Choroid plexus epithelial cell (primary cell): Measurements from ENCODE around the gene GPC1.
A peak's percentile ranks its signal among the peaks of the same experiment; 100 is the strongest.

Experiments
- DNase-seq: peaks from one replicate; pipeline ENCODE4 v3.0.0-alpha.2; 2010; ENCODE audit warnings: low read depth
- H3K4me3 ChIP-seq: 2 replicates; pipeline ENCODE4 v1.5.1; 2011; ENCODE audit warnings: low read depth, mild to moderate bottlenecking, control low read depth, low read length, moderate library complexity
- TF ChIP-seq, protein P1 (sequence below): conservative IDR thresholded peaks from 2 replicates; pipeline ENCODE4 v1.5.1; 2011; ENCODE audit warnings: low read depth, mild to moderate bottlenecking, control low read depth, inconsistent platforms, low read length, moderate library complexity

The GPC1 gene

DNA sequence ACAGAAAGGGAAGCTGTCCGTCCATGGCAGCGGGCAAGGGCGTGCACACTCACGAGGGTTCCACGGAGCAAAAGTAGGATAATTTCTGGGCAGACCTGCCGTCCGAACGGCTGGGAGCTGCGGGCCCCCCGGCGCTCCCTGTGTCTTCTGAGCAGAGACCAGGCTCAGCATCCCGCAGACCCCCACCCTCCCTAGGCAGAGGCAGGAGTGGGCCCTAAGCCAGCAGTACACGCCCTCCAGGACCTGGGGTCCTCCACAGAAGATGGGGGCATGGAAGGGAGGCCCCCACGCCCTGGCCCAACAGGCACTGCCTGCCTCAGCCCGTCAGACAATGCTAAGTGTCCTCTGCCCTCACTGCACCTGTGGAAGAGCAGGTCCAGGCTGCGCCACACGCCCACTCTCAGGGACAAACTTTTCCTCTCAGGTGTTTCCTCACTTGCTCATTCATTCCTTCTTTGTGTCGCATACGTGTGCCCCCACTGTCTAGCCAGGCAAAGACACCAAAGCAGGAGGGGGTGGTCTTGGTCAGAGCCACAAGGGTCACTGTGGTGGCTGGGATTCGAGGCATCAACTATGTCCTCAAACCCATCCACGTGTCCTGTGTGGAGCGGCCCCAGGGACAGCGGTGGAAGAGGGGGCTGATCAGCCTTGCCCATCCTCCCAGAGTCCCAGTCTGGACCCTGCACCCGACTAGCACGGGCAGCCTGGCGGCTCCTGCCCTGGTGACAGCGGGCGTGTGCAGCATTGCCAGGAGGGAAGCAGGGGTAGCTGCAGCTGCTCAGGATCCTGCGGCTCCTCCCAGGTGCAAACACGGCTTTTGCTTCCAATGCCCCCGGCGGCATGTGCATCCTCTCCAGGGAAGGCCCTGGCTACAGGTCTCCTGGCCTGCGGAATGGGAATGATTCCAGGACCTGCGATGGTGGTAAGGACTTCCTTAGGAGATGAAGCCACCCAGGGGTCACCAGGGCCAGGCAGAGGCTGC is 2.4 kb upstream of the GPC1 start:
- TF ChIP-seq, protein P1, sequence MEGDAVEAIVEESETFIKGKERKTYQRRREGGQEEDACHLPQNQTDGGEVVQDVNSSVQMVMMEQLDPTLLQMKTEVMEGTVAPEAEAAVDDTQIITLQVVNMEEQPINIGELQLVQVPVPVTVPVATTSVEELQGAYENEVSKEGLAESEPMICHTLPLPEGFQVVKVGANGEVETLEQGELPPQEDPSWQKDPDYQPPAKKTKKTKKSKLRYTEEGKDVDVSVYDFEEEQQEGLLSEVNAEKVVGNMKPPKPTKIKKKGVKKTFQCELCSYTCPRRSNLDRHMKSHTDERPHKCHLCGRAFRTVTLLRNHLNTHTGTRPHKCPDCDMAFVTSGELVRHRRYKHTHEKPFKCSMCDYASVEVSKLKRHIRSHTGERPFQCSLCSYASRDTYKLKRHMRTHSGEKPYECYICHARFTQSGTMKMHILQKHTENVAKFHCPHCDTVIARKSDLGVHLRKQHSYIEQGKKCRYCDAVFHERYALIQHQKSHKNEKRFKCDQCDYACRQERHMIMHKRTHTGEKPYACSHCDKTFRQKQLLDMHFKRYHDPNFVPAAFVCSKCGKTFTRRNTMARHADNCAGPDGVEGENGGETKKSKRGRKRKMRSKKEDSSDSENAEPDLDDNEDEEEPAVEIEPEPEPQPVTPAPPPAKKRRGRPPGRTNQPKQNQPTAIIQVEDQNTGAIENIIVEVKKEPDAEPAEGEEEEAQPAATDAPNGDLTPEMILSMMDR = no peak
- no peak for DNase-seq

DNA sequence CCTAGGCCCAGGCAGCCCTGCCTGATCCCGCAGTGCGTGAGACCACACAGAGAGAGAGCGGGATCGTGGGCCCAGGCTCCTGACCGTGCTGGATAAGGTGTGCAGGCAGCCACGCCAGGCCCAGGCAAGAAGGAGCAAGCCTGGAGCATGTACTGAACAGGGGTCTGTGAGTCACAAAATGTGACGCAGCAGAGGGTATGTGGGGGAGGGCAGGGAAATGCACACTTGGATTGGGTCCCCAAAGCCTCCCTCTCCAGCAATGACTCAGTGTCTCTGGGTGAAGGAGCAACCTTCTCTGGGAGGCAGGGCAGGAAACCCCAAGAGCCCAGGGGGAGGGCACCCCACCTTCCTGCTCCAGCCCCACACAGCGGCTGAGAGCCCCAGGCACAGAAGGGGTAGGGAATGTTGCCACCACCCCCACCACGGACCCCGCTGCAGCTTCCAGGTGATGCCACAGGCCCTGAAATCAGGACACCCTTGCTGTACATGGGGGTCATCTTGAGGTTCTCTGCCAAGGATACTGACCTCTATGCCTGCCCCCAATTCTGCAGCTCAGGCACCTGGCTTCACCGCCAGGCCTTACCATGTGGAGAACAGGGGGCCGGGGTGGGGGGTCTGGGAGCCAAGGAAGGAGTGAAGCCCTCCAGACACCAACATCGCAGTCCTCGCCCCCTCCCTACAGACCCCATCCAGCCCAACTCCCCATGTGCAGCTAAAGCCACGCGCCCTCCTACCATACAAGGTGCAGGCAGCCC is 1.3 kb upstream of the GPC1 start:
- peak overlapping the region; percentile 57 for H3K4me3 ChIP-seq
- peak; percentile 87 for DNase-seq
- TF ChIP-seq, protein P1 = no peak

More for the DNA sequence above, 2.4 kb upstream of the GPC1 start:
- H3K4me3 ChIP-seq = no peak overlapping the region

DNA sequence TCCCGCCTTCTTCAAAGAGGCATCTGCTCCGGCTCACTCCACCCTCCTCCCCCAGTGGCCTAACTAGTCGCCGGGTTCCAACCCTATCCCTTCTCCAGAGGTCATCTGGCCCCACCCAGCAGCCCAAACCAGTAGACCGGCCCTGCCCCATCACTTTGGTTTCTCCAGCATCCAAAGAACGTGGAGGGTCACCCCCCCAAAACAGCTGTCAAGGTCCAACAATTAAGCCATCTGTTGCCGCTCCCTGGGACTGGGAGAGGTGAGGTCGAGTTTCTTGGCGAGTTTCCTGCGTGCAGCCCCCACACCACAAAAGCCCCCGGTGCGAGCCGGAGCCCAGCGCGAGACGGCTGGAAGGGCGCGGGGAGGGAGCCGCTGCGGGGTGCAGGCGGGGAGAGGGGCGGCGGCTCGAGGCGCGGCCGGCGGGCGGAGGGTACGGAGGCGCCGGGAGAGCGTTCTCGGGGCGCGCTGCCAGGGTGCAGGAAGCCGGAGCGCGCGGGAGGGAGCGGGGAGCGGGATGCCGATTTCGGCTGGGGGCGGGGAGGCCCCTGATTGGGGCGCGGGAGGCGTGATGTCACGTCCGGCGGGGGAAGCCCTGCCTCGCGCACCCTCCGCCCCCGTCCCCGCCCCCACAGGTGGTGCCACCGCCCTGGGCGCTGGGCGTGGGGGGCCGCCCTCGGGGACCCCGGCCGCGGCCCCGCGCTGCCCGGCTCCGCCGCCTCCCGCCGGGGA is 571 bp upstream of the GPC1 start:
- peak; percentile 89 for DNase-seq
- TF ChIP-seq, protein P1 = no peak
- H3K4me3 ChIP-seq = peak overlapping the region; percentile 57

DNA sequence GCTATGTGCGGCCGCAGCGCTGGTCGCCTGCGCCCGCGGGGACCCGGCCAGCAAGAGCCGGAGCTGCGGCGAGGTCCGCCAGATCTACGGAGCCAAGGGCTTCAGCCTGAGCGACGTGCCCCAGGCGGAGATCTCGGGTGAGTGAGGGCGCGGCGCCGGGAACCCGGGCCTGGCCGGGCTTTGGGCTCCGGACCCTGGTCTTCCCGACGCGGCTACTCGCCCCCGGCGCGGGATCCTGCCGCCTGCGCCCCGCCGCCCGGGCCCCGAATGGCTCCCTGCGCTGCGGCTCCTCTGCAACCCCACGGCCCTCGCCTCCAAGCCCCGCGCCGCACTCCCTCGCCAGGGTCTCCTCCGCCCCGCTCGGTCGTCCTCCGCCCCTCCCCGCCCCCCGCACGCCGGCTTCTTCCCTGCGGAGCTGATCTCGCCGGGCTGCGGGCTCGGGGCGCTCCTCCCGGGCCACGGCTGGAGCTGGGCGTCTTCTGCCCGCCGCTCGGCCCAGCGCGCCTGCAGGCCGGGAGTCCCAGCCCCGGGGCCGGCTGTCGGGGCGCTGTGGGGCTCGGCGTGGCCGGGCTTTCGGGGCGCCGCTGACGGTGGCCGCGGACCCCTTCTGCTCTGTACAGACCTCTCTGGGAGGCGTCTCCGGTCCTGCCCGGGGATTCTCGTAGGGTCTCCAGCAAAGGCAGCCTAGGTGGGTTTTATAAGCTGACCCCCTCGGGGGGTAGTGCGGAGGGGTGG is 652 bp downstream of the GPC1 start:
- H3K4me3 ChIP-seq = peak overlapping the region; percentile 67
- peak; percentile 25 for DNase-seq
- TF ChIP-seq, protein P1 = no peak

DNA sequence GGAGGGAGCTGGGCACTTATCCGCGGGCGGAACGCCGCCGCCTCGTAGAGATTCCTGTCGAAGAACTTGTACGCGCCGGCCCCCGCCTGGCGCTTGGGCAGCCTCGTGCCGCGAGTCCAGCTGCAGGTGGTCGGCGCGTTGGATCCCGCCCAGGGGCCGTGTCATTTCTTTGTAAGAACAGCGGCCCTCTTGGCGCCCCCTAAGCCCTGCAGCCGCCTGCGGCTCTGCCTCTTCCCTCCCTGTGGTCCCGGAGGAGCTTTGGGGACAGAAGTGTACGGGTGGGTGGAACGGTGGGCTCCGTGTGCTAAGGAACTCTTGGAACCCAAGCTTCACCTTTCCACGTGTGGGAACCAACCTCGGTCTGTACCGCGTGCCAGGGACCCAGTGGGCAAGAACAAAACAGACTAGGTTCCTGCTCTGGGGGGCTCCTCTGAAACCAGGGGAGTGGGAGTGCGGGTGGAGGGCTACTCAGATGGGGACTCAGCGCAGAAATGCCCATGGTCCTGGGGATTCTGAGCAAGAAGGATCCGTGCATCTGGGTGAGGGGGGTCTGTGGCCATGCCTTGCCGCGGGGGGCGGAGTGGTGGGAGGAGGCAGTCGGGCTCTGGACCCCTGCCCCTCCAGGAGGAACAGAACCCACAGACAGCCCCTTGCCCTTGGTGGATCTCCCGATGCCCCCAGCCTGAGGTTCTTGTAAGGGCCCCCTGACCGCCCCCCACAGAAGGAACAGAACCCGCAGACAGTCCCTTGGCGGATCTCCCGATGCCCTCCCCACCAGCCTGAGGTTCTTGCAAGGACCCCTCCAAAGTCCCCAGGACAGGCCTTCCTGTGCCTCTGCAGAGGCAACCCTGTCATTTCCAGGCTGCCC is 1.5 kb downstream of the GPC1 start:
- peak overlapping the region; percentile 67 for H3K4me3 ChIP-seq
- DNase-seq = peak; percentile 41
- TF ChIP-seq, protein P1 = no peak

DNA sequence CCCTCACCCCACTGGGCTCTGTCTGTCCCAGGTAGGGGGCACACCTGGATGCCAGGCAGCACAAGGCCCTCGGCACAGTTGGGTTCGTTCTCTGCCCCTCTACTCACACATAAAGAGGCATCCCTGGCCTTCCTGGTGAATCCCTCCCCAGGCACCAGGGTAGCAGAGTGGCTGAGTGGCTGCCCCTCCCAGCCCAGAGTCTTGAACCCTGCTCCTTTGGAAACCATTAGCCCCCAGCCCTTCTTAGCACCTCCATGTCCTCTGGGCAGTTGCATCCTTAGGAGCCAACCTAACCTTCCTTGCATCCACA is 2.0 kb downstream of the GPC1 start:
- peak overlapping the region; percentile 67 for H3K4me3 ChIP-seq
- TF ChIP-seq, protein P1 = no peak
- DNase-seq = no peak
